Left kidney (tissue), 2 donors: Measurements from ENCODE around the gene TFF2. TPM values are rescaled to one million over a fixed set of nuclear protein-coding genes. Genes with fewer than 3 reads are reported as not detected.

ENCODE experiments used
- DNase-seq: peaks from one replicate; pipeline ENCODE4 v3.0.0-alpha.2; 2013
- polyA plus RNA-seq: library from polyadenylated mRNA; unstranded; fragments of 120-200 nt; gene quantifications from one replicate; pipeline ENCODE4 v1.2.1, GENCODE V29; 2013; ENCODE audit not compliant: insufficient read length

Gene TFF2
- polyA plus RNA-seq, 1 donor = not detected

DNA sequence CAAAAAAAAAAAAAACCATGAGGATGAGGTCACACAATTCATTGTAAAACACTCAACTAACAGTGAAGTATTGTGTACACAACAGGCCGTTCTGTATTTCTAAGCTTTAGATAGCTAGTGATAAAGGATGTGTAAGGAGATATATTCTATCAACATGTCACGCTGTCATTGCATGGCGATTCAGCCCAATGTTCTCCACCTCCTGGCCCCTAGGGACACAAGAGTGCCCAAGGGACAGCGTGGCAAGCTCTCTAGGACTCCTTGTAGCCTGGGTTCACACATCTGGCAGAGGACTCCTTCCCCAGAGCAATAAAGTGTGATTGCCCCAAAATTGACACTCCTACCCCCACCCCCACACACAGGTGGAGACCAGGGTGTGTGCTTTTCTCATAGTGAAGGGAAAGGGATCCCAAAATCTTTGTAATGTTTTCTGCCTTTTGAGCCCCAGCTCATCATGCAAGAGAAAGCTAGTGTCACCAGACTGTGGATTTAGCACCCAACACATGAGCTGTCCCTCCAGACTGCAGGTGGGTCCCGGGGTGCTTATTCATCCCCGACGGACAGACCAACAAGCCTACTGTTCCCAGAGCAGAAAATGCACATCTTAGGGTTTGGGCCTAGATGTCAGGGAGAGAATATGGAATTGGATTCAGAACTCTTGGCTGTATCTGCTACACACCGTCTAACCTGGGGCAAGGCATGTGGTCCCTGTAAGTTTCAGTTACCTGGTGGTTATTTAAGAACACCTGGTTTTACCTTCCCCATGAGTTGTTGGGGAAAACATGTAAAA is 33.6 kb upstream of the TFF2 start:
- DNase-seq = no peak

DNA sequence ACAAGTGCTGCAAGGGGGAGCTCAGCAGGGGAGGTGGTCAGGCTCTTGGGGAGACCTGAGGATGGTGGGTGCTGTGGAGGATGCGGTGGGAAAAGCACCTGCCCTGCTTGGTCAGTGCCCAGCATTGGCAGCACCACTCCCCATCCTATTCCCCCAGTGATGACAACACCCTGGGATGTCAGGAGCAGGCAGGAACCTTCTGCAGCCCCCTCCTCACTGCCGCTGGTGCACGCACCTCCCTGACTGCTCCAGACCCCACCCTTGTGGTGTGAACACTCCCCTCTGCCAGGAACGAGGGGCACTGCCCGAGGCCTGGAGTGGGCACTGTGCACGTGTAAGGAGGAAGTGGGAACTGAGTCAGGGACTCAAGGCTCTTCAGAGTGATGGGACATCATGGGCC is 32.5 kb upstream of the TFF2 start:
- DNase-seq = no peak

DNA sequence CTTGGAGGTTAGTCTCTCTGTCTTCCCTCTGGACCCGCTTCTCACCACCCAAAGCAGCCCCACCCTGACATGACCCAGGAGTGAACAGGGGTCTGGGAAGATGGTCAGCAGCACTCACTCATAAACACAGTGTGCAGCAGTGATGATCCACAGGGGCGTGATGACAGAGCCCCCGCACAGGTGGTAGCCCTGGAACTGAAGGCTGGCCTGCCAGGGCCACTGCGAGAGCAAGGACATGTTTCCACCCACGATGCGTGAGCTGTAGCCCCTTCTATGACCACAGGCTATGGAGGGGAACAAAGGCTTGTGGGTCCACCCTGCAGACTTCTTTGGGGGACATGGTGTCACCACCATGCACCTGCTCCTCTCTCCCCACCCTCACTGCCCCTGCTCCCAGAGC is 32.1 kb upstream of the TFF2 start:
- no peak for DNase-seq

DNA sequence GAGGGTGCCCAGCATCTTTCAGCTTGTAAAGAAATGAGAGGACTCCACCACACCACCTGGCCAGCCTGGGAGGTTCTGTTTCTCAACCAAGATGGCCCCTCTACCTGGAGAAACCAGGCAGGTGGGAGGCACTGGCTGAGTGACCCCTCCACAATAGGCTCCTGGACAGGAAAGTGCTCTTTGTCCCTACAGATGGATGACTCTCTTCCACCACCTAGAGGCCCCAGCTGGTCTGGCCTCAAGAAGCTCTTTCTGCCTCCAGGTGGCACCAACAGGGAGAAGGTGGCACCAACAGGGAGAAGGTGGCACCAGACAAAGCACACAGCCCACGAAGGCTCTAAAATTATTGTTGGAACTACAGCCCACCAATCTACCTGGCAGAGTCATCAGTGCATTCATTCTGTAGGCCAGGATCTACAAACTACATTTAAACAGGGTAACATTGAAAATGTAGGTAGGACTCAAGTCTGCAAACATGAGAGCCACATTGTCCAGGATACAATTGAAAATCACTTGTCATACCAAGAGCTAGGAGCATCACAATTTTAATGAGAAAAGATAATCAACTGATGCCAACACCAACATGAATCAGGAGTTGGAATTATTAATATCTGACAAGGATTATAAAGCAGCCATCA is 30.7 kb upstream of the TFF2 start:
- no peak for DNase-seq

DNA sequence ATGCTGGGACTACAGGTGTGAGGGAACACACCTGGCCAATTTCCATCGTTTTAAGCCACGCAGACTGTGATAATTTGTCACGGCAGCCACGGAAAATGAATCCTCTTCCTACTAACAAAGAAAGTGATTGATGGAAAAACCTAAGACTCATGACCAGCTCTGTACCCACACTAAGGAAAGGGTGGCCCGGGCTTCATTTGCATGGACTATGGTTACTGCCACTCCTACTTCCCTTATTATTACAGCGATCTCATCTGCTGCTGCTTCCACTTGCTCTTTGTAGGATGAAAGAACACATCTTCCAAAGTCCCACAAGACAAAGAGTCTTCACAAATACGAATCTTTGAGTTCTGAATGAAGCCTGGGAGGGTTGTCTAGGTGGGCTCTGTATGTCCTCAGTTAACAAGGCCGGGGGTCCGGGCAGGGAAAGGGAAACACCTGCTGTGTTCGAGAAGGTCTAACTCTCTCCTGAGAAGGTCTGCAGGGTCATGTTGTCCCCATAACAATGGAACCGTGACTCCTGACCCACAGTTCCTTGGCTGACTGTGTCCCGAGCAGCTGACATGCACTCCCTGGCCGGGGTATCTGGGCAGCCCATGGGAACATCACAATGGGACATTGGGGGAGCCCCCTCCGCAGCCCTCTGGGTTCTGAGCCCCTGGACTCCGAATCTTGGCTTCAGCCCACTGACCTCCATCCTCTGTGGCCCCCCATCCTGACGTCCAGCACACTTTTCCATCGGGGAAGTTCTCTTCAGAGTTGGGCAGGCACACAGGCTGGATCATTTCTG is 28.8 kb upstream of the TFF2 start:
- DNase-seq = no peak

DNA sequence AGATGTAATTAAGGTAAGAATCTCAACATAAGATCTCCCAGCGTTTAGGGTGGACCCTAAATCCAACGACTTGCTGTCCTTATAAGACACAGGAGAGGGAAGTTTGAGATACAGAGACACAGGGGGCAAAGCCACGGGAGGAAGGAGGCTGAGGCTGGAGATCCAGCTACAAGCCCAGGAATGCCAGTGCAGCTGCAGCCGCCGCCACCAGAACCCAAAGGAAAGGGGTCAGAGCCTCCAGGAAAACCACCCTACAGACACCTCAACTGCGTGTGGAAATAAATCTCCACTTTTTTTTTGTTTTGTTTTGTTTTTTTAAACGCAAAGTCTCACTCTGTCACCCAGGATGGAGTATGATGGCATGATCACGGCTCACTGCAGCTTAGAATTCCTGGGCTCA is 27.6 kb upstream of the TFF2 start:
- DNase-seq = no peak

DNA sequence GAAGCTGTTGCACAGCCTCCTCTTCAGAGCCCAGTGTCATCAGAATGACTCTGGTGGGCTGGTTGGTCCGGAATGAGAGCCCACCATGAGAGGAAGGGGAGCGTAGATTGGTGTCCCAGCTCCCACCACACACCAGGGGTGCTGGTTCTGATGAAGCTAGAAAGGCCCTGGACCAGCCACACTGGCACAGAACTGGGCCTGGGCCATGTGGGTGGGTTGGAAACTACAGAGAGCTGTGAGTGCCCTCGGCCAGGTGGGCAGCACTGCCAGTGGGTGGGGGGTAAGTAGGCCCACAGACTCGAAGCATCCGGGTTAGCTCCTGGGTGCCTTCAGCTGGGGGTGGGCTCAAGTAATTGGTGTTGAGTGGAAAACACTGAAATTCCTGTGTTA is 27.2 kb upstream of the TFF2 start:
- no peak for DNase-seq

DNA sequence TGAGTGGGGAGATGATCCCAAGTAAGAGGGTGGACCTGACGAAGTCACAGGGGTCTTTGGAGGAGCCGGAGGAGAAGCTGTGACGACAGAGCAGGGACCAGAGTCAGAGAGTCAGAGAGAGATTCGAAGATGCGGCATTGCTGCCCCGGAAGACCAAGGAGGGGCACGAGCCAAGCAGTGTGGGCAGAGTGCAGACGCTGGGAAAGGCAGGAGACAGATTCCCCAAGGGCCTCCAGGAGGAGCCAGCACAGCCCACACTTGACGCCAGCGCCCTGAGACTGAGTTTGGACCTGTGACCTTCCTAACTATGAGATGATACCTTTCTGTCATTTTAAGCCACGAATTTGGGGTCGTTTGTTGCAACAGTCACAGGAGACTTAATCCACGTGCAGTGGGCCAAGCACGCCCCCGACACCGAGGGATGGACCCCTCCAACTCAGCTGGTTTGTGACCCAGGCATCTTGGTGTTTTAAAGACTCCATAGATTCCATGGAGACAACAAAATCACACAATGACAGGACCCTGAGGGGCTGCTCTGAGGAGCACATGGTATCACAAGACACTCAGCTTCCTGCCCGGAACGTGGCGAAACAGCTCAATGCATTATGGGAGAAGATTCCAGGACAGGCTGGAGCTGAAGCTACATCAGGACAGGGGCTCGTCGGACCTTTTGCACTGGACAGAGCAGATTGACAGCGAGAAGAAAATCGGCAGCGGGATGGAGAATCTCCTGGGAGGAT is 26.6 kb upstream of the TFF2 start:
- DNase-seq = no peak

DNA sequence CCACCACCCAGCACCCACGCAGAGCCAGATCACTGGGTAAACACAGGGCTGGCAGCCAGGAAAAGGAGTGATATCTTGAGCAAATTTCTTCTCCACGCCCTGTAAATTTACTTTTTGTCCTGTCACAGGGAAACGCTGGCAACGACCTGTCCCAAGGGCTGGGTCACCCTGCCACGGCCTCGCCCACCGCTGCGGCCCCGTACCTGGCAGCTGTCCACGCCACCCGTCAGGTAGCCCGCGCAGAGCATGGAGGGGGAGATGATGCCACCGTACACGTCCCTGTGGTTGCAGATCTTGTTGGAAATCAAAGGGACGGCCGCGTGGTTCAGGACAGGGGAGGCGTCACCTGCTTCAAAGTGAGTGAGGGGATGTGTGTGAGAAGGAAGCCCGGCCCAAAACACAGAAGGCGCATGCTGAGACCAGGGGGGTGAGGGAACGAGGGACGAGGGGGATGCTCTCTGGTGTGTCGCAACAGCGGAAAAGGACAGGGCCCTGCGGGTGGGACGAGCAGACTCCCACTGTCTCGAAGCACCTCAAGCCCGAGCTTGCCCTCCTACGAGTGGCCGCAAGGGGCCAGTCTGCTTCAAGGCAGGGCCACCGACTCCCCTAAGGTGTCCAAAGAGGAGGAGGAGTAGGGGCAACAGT is 25.7 kb upstream of the TFF2 start:
- no peak for DNase-seq

DNA sequence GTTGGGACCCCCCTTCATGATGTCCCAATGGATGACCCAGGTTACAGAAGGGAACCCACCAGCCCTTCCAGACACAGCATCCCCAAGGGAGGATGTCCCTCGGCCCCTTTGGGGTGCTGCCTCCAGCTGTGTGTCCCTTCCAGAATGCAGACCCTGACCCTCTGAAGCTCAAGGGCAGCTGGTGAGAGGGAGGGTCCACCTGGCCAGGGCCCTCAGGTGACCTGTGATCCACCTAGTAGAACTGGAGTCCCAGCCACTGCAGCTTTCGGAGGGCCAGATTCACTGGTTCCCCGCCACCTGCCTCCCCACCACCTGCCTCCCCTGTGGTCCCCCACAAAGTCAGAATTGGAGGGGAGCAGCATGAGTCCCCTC is 25.2 kb upstream of the TFF2 start:
- no peak for DNase-seq

DNA sequence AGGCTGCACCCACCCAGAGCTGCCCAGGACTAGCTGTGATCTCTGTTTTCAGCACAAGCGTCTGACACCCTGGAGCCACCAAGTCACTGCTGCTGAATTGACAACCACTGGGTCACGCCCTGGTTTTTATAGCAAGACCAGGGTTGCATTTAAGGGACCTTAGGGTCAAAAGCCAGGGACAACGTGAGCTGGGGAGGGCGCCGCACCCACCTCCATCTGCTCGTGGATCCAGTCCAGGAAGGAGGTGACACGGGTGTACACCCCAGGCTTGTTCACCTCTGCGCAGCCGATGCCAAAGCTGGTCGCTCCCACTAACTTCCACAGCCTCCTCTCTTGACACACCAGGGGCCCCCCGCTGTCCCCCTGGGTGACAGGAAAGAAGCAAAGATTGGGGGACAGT is 24.7 kb upstream of the TFF2 start:
- DNase-seq = no peak

DNA sequence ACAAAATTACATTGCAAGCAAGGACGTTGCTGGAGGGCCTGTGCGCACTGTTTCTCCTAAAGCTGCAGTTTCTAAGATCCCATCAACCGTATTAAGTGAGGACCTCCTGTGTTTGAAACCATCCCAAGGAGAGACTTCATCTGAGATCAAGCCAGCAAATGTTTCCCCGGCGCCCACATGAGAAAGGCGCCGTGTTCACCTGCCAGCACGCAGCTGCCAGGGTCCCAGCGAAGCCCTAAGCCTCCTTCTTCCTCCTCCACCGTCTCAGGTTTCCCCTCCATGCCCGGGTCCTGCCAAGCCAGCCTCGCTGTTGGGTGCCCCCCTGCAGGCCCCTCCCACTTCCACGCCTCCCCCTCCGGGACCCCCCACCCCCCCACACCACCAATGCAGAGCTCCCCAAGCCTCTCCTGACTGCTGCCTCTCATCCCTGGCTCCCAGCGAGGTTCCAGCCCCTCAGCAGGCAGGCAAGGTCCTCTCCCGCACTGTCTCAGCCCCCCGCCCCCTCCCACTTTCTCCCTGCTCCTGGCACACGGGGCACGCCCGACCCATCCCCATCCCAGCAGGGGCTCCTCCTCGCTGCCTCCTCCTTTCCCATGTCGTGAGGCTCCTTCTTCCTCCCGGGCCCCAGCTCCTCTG is 24.2 kb upstream of the TFF2 start:
- DNase-seq = no peak

DNA sequence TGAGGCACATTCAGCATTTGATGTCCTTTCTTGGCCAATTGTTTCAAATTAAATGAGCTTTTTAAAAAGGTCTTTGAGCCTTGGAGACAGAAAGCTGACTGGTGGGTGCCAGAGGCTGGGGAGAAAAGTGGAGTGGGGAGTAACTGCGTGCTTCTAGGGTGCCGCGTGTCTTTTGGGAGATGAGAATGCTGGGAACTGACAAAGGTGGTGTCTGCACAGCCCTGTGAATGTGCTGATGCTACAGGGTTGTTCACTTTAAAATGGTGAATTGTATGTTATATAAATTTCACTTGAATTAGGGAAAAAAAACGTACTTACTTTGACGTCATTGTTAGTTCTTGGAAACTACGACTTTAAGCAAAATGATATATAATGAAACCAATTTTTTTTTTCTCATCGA is 23.7 kb upstream of the TFF2 start:
- no peak for DNase-seq

DNA sequence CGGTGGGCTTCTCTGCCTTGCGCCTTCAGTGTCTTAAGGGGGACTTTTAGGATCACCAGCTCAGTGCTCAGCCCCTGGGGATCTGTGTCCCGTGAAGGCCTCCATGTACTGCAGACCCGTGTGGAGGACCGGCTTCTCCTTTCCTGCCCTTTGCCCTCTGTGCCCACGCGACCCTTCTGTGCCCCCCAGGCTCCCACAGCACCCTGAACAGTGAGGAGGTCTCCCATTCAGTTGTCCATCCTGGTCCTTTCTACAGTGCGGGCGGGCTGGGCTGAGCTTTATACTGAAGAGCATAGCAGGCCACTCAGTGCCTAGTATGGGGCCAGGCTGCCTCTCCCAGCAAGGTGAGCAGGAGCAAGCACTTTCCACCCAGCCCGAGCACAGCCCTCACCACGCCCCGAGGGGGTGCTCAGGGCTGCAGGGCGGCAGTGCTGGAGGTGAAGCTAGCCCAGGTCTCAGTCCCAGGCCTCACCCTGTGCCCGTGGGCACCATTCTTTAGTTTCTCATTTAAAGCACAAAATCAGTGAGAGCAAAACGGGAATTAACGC is 23.2 kb upstream of the TFF2 start:
- DNase-seq = no peak

DNA sequence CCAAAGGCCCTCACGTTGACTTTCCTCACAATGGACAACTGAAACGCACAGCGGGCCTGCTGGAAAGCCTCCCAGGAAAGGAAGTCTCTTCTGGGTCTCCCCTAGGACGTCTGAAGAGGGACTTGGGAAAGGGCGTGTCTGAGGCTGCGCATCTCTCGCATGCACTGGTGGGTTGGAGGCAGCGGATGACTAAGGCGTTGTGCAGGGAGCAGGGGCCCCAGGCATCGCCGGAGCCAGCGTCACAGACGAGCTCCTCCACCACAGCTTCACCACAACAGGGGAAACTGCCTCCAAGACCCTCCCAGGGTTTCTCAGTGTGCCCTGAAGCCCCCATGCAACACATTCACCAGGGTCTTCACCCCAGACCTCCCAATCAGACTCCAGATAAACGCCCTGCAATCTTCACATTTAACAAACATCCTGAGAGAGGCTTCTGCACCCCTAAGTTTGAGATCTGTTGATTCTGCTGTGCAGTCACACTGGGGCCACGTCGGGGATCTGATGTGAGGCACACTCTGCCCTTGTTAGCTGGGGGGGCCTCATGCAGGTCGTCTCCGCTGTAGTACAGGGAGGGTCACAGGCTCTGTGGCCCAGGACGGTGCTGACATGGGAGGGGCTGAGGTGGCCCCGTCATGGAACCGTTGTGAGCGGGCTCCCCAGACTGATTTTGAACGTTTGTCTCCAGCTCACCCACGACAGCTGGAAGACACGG is 22.6 kb upstream of the TFF2 start:
- DNase-seq = no peak

DNA sequence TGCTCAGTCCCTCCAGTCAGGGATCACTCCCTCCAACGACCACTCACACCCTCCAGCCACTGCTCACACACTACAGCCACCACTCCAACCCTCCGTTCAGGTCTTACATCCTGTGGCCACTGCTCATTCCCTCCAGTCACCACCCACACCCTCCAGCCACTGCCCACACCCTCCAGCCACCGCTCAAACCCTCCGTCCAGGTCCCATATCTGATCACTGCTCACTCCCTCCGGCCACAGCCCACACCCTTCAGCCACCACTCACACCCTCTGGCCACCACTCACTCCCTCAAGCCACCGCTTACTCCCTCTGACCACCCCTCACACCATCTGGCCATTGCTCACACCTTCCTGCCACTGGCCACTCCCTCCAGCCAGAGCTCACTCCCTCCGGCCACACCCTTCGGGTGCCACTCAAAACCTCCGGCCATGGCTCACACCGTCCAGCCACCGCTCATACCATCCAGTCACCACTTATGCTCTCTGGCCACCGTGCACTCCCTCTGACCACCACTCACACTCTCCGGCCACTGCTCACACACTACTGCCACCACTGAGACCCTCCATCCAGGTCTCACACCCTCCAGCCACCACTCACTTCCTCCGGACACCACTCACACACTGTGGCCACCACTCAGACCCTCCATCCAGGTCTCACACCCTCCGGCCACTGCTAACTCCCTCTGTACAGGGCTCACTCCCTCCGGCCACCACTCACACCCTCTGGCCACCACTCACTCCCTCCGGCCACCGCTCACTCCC is 20.3 kb upstream of the TFF2 start:
- no peak for DNase-seq

DNA sequence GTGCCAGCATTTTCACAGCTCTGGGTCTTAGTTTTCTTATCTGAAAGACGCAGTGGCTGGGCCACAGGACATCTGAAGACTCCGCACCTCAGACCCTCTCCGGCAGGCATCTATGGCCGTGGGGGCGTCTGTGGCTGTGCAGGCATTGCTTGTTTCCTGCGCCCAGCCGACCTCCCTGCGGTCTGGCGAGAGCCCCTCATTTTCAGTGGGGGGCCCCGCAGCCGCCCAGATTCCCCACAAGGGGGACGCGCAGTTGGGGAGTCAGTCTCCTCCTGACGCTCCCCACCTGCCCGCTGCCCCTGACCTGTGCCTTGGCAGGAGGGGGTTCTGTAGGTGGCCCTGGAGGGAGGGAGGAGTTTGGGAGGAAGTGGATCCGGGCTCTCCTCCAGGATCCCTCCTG is 19.0 kb upstream of the TFF2 start:
- DNase-seq = no peak

DNA sequence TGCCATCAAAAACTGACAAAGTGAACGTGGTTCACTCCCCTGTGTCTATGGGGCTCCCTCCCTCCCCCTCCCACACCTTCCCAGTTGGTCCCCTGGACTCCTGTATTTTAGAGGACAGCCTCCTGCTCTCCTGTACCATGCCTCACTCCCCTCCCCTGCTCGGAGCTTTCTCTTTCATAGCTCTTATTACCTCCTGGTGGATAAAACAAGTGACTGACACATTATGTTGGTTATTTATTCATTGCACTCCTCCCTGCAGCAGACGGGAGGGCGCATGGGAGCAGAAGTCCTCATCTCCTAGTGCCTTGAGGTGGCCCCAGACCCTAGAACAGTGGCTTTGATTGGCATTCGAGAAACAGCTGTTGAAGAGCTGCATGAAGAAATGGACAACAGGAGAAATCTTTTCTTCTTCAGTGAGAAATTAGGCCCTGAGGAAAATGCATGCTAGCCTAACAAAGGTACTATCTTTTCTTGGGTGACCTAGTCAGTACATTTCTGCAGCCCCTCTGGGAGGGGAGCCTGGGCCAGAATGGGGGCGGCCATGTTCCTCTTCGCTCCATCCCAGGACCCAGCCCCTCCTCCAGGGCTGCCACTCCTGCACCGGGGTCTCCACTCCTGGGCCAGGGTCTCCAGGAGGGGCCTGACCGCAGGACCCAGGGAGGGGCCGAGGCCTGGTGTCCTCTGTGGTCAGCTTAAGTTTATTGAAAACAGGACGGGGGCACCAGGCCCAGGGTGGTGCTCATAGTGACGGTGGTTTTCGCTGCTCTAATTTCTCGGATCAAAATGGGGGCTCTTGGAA is 16.8 kb upstream of the TFF2 start:
- DNase-seq = no peak
